Embryonic facial prominence (tissue), 1 donor: ENCODE data around the gene ABHD2.
"Not testable (repeated sequence)": the region's sequence is repeated elsewhere in the genome, so short reads cannot be mapped to it uniquely, and the experiment has no call there.

Source experiments
- DNase-seq: peaks from one replicate; pipeline ENCODE4 v3.0.0-alpha.2; 2016; ENCODE audit errors: extremely low spot score

The ABHD2 gene

DNA sequence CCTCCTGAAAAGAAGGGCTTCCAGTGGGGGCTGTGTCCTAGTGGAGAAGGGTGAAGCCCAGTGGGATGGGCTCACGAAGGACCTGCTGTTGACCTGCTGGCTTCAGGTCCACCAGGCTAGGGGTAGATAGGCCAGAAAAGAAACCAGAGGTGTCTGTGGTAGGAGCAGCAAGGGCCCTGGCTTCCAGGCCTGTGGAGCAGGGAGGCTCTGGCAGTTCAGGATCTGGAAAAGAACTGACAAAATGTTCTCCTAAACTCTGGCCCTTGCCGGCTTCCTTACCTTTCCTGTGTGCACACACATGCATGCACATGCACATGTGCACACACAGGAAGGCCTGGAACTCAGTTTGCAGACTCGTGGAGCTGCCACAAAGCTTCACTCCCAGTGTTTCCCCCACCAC, 49.7 kb downstream of the ABHD2 start:
- no peak for DNase-seq

DNA sequence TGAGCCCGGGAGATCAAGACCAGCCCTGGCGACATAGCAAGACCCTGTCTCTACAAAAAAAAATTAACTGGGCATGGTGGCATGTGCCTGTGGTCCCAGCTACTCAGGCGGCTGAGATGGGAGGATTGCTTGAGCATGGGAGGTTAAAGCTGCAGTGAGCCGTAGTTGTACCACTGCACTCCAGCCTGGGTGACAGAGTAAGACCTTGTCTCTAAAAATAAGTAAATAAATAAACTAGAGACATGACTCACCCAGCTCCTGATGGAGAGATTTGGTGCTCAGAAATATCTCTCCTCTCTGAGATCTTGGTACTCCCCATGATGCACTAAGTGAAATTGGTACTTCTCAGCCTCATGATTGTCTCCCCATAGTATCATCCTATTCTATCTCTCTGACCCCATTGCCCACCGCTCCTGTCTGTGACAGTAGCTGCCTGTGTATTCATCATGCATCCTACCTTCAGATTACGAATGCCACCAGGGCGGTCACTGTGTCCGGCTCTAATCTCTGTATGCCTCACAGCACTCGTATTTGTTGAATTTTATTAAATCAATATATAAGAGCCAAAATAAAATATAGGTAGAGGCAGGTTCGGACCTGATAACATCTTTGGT, 50.9 kb downstream of the ABHD2 start:
- no peak for DNase-seq

DNA sequence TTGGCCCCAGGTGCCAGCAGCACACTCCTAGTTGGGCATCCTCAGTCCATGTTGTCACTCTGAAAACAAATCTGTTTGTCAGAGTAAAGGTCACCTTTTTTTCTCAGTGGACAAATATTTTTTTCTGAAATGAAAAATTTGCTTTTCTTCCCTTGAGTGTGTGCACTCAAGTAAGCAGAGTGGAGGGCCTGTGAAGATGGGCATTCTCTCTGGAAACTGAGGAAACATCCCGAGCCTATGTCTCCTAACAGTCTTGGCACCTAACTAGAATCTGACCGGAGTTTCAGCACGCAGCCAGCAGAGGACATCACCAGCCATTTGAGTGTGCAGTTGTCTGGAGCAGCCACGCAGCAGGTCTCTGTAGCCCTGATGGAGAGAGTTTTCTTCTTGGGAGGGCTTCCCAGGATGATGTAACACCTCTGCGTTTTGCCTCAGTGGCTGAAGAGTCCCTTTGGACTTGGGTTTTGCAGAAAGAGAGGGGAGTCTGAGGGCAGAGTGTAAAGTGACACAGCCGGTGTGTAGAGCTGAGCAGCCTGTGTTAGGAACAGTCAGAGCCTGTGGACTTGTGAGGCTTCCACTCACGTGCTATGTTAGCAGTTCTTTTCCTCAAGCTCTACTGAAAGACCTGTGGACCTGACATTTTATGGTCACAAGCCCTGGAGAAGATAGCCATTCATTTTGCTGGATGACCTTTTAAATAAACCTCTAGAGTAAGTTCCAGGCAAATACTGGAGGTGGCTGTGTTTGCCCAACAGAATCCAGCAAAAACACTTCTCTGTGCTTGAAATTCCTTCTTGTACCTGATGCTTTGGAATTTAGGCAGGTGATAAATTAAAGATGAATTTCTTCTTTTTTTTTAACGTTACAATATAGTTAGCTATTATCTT, 51.6 kb downstream of the ABHD2 start:
- no peak for DNase-seq

DNA sequence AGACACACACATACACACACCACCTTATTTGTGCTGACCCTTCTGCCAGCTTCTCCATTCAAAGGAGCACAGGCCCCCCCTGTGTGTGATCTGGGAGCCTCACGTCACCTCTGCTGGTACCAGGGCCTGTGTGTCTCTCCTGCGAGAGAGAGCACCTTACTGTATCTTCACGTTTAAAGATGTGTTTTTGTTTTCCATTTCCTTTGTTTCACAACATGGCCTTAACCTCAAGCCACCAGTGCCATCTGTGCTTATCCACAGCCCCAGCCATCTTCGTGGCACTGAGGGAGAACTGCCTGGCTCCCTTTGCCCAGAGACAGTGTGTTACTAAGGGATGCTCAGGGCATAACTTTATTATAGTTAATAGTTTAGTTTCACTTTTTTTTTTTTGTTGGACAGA, 52.3 kb downstream of the ABHD2 start:
- DNase-seq = no peak

DNA sequence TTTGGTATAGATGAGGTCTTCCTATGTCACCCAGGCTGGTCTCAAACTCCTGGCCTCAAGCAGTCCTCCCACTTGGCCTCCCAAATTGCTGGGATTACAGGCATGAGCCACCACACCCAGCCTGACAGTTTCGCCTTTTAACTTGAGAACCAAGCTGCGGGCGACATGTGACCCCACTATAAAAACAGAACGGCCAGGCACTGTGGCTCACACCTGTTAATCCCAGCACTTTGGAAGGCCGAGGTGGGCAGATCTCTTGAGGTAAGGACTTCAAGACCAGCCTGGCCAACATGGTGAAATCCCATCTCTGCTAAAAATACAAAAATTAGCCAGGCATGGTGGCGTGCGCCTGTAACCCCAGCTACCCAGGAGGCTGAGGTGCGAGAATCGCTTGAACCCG, 52.9 kb downstream of the ABHD2 start:
- not testable (repeated sequence) for DNase-seq

DNA sequence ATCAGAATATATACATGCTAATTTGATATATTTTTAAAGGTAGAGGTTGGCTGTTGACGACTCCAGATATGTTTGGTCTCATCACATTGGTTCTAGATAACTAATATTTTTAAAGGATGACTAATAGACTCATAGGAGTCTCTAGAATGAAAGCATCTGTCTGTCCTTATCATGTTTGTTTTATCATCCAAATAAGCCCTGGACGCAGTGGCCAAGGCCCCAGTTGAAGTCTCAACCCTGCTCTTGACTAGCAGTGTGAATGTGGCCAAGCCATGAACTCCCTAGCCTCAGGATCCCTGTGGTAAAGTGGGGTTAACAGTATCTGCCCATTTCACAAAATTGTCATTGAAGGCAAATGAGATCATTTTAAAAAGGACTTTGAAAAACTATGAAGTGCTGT, 53.6 kb downstream of the ABHD2 start:
- no peak for DNase-seq

DNA sequence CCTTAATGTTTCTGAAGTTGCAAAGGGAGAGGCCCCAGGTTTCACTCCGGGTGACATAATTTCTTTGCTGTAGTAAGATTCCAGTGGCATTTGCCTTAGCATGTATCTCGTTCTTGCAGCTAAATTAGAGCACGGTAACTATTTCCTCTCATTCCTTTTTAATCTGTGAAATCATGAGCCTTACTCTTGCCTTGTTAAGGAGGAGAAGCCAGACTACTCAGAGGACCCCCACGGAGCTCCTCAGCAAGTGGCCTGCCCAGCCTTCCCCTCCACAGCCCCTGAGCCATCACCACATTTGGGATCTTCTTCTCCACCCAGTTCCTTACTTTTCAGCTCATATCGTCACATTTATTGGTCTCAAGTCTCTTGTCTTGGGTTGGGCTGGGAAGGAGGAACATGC, 54.2 kb downstream of the ABHD2 start:
- DNase-seq = no peak

DNA sequence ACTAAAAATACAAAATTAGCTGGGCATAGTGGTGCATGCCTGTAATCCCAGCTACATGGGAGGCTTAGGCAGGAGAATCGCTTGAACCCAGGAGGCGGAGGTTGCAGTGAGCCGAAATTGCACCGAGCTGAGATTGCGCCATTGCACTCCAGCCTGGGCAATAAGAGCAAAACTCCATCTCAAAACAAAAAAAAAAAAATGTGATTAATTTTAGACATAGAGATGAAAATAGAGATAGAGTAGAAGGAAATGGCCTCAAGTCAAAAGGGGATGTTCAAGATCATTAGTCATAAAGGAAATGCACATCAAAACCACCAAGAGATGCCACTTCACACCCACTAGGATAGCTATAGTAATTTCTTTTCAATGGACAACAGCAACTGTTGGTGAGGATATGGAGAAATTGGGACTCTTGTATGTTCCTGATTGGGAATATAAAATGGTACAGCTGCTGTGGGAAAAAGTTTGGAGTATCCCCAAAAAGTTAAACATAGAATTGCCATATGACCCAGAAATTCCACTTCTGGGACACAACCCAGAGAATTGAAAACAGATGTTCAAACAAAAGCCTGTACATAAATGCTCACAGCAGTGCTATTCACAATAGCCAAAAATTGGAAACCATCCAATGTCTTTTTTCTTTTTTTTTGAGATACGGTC, 55.4 kb downstream of the ABHD2 start:
- peak; percentile 57 for DNase-seq

DNA sequence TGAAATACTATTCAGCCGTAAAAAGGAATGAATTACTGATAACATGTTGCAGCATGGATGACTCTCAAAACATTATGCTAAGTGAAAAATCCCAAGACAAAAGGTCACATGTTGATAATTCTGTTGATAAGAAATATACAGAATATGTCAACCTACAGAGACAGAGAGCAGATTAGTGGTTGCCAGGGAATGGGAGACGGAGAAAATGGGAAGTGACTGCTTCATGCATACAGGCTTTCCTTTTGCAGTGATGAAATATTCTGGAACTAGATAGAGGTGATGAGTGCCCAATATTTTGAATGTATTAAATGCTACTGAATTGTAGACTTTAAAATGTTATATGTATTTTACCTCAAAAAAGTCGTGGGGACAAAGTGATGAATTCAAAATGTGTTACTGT, 56.2 kb downstream of the ABHD2 start:
- no peak for DNase-seq

DNA sequence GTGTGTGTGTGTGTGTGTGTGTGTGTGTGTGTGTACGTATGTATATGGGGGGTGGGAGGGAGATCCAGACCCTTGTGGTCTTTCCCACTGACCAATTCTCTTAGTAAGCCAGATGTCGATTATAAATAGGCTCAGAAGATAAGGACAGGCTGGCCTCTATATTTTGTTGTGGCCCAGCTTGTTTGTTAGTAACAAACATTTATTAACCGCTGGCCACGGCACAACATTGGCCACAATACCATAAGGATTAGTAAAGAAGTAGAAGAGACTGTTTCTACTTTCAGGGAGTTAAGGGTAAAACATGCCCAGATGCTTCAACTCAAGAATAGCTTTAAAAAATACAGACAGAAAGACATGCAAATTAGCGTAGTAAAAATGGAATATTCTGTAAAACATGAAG, 58.1 kb downstream of the ABHD2 start:
- no peak for DNase-seq

DNA sequence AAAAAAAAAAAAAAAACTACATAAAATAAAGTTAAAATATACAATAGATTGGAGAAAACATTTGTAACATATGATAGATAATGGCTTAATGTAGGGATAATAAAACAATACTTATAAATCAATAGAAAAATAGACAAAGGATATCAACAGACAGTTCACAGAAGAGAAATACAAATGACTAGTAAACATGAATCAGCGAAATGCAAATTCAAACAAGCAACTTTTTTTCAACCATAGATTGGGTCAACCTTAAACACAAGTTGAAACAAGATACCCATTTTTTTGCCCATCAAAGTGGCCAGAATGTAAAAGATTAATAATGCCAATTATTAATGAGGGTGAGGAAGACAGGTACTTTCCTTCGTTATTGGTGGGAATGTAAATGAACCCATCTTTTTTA, 59.9 kb downstream of the ABHD2 start:
- no peak for DNase-seq

DNA sequence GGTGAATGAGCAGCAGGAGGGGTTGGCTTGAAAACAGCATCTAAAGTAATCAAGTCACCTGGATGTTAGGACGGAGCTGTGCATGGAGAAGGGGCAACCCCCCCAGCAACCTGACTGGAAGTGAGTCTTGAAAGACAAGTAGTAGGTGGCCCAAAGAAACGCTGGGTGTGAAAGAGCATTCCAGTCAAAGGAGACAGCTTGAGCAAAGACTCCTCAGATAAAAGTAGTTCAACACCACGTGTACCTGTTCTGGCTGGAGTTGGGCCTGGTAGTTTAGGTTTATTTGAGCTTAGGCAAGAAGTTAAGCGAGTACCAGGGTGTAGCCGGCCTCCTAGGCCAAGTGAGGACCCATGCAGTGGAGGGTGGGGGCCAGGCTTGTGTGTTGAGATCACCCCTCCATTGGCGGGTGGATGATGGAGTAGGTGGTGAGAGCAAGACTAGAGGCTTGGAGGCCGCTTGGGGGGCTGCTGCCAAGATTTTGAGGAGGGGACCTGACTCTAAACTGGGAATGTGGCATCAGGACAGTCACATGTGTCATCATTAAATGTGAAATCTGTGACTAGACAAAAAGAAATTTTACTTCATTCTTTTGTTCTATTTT, 61.3 kb downstream of the ABHD2 start:
- no peak for DNase-seq

DNA sequence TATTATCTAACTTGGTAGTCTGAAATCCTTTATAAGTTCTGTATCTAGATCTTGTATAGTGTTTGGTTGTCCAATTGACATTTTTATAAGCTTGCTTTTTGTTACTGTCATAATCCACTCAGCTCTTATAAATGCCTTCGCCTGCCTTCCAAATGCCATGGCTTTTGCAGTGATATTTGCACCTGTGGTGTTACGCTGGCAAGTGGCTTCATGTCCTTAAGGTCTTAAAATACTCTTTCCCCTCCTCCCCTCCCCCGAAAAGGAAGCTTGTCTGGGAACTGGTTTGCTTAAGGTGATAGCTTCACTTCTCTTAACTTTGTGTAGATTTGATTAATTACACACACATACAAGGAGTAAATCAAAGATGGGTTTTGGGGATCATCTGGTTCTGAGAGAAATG, 62.0 kb downstream of the ABHD2 start:
- DNase-seq = no peak

DNA sequence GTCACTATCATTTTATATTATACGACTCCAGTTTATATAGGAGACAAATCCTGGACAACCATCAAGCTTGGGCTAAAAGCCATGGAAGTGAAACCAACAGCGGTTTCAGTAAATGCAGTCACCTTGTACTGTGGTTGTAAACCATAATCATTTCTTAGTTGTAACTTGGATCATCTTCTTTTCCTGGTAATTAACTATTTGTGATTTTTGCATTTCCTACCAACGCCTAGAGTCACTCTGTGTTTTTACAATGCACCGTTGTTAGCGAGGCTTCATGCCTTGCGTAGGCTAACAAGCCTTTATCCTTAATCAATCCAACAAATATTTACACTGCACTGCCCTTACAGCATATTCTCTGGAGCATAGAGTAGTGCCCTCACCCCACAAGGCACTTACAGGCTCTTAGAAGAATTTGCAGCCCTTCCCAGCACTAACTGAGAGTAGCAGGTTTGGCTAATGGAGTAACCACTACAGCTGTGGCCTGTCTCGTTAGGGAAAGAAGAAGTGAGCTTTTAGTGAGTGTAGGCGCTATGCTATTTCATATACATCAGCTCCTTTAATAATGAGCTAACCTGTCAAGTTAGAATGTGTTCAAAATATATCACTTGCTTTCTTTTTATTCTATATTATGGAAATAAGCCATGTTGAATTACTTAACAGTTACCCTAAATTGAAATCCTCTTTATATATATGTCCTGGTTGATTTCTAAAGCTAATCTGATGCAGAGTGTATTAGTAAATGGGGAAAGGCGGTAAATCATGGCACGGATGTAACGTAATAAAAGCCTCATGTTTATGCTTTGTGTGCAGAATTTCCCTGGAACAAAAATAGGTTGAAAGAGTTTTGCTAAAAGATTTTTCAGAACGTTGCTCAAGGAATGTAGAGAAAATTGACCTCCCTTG, 62.8 kb downstream of the ABHD2 start:
- no peak for DNase-seq

DNA sequence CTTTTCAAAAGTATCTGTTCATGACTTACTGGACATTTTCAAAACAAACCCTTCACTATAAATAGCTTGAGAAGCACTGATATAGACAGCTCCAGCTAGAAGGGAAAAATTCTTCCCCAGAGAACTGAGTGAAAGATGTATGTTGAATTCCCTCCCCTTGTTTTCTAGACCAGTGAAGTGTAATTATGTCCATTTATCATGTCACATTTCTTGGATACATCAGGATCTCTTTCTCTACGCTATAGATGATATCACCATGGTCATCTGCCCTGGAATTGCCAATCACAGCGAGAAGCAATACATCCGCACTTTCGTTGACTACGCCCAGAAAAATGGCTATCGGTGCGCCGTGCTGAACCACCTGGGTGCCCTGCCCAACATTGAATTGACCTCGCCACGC, 66.9 kb downstream of the ABHD2 start:
- no peak for DNase-seq

DNA sequence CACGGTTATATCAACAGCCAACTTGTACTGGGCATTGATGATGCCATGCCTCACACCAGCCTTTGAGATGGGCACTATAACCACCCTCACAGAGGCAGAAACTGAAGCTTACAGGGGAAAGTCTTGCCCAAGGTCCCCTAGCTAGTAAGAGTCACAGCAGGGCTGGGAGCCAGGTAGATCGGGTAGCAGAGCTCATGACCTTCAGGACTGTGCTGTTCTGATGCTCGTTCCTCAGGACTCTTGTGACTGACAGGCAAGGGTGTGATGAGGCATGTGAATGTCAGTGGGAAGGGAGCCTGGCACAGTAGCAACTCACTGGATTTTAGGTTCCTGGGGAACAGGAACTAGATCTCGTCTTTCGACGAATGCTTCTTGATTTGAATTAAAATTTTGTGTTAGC, 67.4 kb downstream of the ABHD2 start:
- no peak for DNase-seq

DNA sequence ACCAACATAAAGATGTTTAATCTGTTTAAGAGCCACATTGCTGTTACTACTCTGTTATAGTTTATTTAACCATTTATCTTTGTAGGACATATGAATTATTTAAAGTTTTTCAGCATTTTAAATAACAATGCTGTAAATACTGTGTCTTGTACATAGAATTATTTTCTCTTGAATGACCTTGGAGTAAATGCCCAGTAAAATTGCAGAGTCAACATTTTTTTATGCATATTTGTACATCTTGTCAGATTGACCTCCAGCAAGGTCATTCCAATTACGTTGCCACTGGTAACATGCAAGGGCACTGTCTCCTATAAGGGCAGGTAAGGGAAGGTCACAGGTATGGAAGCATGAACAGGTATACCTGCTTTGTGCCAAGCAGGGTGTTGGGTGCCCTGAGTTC, 68.8 kb downstream of the ABHD2 start:
- no peak for DNase-seq

DNA sequence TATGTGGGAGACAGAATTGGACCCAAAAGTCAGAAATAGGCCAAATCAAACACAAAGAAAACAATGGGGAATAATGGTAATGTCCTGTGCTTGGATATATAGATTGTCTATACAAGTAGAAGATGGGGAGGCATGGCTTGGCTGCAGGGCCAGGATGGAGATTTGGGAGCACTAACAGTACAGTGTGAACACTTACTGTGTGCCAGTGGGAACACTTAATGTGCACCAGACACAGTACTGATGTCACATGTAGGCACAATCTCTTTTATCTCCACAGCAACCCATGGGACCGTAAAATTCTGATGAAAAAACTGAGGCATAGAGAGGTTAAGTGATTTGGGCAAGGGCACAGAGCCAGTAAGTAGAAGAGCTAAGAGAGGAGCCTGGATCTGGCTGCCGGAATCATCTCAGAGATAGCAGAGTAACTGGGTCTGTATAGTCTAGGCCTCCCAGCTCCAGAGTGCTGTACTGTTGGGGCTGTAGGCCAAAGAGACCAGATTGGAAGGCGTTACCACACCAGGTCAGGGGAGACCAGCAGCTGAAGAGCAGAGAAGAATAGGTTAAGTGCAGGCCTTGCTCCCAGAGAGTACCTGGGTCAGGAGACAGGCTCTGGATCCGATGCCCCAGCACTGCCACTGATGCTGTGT, 69.8 kb downstream of the ABHD2 start:
- no peak for DNase-seq

DNA sequence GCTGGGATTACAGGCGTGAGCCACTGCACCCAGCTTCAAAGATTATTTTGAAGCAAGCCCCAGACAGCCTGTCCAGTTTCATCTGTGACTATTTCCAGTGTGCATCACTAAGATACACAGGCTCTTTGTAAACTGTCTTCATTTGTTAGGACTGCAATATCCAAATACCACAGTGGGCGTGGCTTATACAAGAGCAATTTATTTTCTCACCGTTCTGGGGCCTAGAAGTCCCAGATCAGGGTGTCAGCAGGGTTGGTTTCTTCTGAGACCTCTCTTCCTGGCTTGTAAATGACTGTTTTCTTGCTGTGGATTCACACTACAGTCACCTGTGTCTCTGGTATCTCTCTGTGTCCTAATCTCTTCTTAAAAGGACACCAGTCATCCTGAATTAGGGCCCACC, 73.4 kb downstream of the ABHD2 start:
- DNase-seq = no peak

DNA sequence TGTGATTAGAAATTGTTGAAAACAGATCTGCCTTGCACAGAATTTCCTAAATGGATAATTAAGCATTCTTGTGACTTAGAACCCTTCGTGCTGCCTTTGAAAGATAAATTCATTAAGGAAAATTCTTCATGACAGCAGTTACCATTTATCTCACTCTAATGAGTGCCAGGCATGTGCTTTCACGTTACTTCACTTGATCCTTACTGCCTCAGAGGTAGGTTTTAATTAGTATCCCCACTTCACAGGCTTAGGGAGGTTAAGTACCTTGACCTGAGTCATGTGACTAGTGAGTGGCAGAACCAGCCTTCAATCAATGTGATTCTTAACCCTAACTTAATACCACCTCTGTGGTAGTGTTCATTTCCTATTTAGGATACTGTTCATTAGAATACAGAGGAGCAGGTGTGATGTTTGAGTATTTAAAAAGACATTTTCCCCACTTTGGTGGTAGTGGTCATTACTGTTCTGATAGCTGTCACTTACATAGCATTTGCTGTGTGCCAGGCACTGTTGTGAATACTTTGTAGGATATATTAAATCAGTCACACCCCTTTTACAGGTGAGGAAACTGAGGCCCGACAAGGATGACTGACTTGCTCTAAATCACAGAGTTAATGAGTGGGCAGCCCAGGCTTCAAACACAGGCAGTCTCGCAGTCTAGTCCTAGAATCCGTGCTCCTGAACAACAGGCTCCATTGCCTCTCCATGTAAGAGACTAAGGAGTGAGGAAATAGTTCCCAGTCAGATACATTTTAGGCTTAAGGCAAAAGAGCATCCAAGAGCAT, 75.2 kb downstream of the ABHD2 start:
- DNase-seq = no peak
